NCI-H2171 treated with DMSO at 0.1 percent for 48 hours (cell line): ENCODE data around the gene ZNF365.

Source experiments
- DNase-seq: peaks from one replicate; lab custom pipeline; 2025; lab: John Stamatoyannopoulos, UW

The ZNF365 gene

GRCh38 chr10:62422068-62422590 lies 48.0 kb downstream of the ZNF365 start:
- DNase-seq: no peak

DNA sequence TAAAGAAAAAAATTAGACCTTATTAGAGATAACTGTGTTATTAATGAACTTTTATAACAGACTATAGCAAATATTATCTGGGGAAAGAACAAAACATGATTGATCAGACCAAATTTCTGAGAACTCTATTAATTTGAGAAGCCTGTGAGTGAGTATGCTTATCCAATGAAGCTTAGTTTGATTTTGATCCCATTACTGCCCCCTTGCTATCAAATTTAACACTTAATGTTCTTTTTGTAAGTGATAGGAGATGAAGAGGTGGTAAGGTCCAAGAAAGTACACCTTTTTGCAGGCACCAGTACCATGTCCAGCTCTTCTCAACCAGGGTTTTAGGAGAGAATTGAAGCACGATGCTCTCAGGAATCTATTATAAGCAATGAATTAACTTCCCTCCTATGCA lies 49.9 kb downstream of the ZNF365 start:
- DNase-seq: no peak

DNA sequence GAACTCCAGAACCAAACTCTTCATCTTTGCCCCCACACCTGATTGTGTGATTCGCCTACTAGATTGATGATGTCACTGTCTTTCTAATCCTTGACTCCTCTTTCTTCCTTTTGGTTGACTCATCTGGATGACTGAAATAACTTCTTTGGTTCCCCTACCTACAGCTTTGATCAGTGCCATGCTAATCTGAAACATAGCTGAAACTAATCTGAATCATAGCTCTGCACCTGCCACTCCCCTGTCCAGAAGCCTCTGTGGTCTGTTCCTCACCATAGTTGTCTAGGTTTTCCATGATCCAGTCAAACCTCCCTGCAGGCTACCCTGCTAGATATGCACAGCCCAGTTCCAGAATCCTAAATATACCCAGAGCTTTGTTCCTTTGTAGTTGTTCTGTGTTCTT lies 51.9 kb downstream of the ZNF365 start:
- DNase-seq: no peak

DNA sequence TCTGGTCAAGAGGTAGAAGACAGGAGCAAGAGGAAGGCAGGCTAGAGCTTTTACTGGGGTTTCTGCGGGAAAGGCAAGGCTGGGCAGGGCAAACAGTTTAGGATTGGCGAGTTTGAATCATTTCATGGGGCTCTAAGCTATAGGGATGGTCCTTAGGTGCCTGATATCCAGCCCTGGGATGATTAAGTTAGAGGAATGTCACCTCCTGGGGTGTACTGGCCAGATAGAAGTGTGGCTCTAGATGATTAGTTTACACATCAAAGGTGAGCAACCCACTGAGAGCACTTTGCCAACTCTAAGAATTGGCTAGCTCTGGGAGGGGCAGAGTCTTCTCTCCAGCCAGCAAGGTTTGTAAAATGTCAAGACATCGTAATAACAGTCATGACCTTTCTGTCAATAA lies 52.4 kb downstream of the ZNF365 start:
- no peak for DNase-seq

- DNase-seq: no peak
Observed at GRCh38 chr10:62430881-62431280, 56.7 kb downstream of the ZNF365 start.

- no peak for DNase-seq
Observed at GRCh38 chr10:62433181-62433692, 59.1 kb downstream of the ZNF365 start.

GRCh38 chr10:62433901-62434300 lies 59.7 kb downstream of the ZNF365 start:
- no peak for DNase-seq

DNA sequence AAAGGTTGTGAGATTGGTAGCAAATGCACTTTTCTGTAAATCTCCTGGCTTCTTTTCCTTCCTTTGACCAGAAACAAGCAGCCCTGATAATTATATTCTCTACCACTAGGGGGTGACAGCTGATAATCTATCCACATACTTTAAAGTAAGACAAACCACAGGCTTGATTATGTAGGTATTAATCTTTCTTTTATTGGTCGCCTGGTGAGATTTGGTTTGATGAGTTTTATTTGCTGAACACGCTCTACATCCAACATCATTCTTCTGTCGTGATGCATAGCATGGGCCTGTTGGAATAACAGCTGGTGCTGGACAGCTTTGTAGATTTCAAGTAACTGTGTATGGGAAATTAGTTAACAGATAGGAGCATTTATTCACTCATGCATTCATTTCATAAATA lies 63.5 kb downstream of the ZNF365 start:
- peak; percentile 31 for DNase-seq

- no peak for DNase-seq
Observed at GRCh38 chr10:62442006-62442405, 67.8 kb downstream of the ZNF365 start.

- no peak for DNase-seq
Observed at GRCh38 chr10:62442894-62443669, 68.9 kb downstream of the ZNF365 start.

DNA sequence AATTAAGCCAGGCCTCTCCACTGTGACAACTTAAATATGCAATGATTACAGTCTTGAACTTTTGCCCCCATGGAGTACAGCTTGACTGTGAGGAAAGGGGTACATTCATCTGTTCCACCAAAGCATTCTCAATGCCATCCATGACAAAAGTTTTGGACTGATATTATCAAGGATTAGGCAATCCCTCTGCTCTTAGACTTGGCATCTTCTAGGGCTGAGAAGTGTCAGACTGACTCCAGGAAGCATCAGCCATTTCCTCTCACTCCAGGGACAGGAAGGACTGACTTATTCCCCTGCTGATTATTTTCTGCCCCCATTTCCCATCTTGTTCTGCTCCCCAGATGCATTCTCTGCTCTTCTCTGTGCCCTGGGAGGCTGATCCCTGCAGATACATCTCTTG lies 69.7 kb downstream of the ZNF365 start:
- no peak for DNase-seq

- DNase-seq: no peak
Observed at GRCh38 chr10:62446627-62447026, 72.5 kb downstream of the ZNF365 start.

DNA sequence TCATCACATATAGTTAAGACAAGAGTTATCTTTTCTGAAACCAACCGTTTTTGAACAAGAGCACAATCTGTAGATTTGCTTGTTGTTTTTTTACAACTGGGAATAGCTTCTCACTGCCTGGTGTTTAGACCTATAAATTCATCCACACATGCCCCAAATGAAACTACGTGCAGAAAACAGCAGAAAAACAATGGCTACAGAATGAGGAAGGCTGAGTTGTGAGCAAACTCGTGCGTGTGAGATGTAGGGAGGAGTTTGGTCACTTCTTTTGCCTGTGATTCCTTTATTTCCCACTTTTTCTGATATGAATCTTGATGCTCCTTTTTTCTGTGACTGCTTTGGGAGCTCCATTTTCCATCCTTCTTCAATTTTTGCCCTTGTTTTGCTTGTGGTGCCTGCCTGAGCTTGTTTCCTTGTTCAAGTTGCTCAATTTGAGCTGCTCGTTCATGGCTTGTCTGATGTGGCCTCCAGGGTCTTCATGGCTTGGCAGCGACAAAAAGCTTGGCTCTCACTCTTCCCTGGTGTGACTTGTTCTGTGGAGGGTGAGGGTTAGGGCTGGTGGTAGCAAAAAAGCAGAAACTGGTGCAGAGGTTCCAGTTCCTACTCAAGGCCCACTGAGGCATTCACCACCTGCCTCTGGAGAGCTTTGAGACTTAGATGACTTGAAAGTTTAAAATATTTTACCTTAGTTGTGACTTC lies 76.9 kb downstream of the ZNF365 start:
- no peak for DNase-seq

- DNase-seq: no peak
Observed at GRCh38 chr10:62451611-62451975, 77.4 kb downstream of the ZNF365 start.
